H1 (cell line): ENCODE data around the gene VSIG2. TPM values are rescaled to one million over a fixed set of nuclear protein-coding genes. Genes with fewer than 3 reads are reported as not detected.

Experiments used
- ATF3 ChIP-seq: IDR thresholded peaks from 2 replicates; pipeline ENCODE4 v1.6.1; 2011; ENCODE audit warnings: low read depth, mild to moderate bottlenecking, low read length; ENCODE audit not compliant: insufficient read depth
- polyA plus RNA-seq, 7 experiments: library from polyadenylated mRNA; depleted of rRNA in 3 of 7; stranded (reverse) in 5 of 7; unstranded in 2 of 7; fragments of >200 nt in 5 of 7; fragments of 200-250 nt in 2 of 7; gene quantifications; 1 replicate in 5 of 7; 2 replicates in 1 of 7; 4 replicates in 1 of 7; pipeline versions ENCODE4 v1.2.1 to v1.2.3, GENCODE V29; 2011 to 2013; ENCODE audit warnings: missing spikeins in 2 of 7, mixed read lengths in 2 of 7
- total RNA-seq: library from RNA; stranded (reverse); fragmentation: NEBNext Ultra II Directional; extraction: Animal tissue kit (Norgen Biotek cat#: 25700); gene quantifications from 2 replicates; pipeline ENCODE4 v1.2.1, GENCODE V29; 2021

The VSIG2 gene
- total and polyA plus RNA-seq, 2 of the 8 experiments (the other 6 are each of a cell fraction or from before 2014, with no cell fraction given), result 0.18 TPM; not detected in 1

DNA sequence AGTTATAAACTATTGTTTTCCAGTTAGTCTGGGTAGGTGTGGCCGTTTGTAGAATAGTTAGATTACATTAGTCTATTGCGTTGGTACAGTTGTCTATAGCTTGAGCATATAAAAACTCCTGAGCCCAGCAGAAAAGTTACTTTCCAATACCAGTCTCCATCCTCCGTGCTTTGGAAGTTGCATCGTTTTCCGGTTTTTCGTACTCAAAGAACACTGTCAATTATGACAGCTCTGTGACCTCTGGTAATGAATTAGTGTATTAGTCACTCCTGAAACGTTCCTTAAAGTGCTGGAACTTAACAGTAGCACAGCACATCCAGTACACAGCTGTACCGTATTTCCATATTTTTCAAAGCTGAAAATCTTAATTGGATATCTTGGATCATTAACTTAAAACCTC is 49.0 kb upstream of the VSIG2 start (continued):
- no peak for TF ChIP-seq ATF3
- TF ChIP-seq, all 59 proteins: peak for 0
